GM12891 (cell line): Measurements from ENCODE around the gene SMARCC1.

Experiments
- POLR2A ChIP-seq: IDR thresholded peaks from 2 replicates; pipeline ENCODE4 v1.6.1; 2011; ENCODE audit warnings: low read depth, low read length, control low read depth
- POLR2AphosphoS5 ChIP-seq: IDR thresholded peaks from 2 replicates; pipeline ENCODE4 v1.6.1; 2011; ENCODE audit warnings: low read depth, low read length, control low read depth
- SPI1 ChIP-seq: IDR thresholded peaks from 2 replicates; pipeline ENCODE4 v1.6.1; 2011; ENCODE audit warnings: low read depth, low read length, control low read depth
- TAF1 ChIP-seq: IDR thresholded peaks from 2 replicates; pipeline ENCODE4 v1.6.1; 2011; ENCODE audit warnings: low read depth, low read length, control low read depth

GRCh38 chr3:47678446-47679338, 103.0 kb downstream of the SMARCC1 start:
- TF ChIP-seq POLR2A = no peak
- no peak for TF ChIP-seq POLR2AphosphoS5
- TF ChIP-seq TAF1 = no peak
- TF ChIP-seq SPI1 = no peak
